NCI-H1105 (cell line): ENCODE measurements around the gene ZBTB49.
"Not testable (repeated sequence)": the region's sequence is repeated elsewhere in the genome, so short reads cannot be mapped to it uniquely, and the experiment has no call there.

Experiments
- DNase-seq: peaks from one replicate; lab custom pipeline; 2025; lab: John Stamatoyannopoulos, UW

The ZBTB49 gene

GRCh38 chr4:4326166-4326565 lies 36.1 kb downstream of the ZBTB49 start:
- no peak for DNase-seq

GRCh38 chr4:4327652-4328121 lies 37.6 kb downstream of the ZBTB49 start:
- no peak for DNase-seq

GRCh38 chr4:4328206-4328605 lies 38.2 kb downstream of the ZBTB49 start:
- DNase-seq, result no peak

GRCh38 chr4:4328840-4329239 lies 38.8 kb downstream of the ZBTB49 start:
- DNase-seq, result no peak

GRCh38 chr4:4329496-4329895 lies 39.4 kb downstream of the ZBTB49 start:
- DNase-seq, result no peak

GRCh38 chr4:4330794-4331193 lies 40.7 kb downstream of the ZBTB49 start:
- DNase-seq, result no peak

GRCh38 chr4:4332529-4332928 lies 42.5 kb downstream of the ZBTB49 start:
- no peak for DNase-seq

- DNase-seq, result no peak
Measured at GRCh38 chr4:4333265-4333706, 43.2 kb downstream of the ZBTB49 start.

- DNase-seq, result peak; percentile 20
Measured at GRCh38 chr4:4334798-4335520, 44.9 kb downstream of the ZBTB49 start.

- DNase-seq, result no peak
Measured at GRCh38 chr4:4338210-4339001, 48.4 kb downstream of the ZBTB49 start.

GRCh38 chr4:4339504-4340085 lies 49.5 kb downstream of the ZBTB49 start:
- no peak for DNase-seq

GRCh38 chr4:4341861-4342650 lies 52.0 kb downstream of the ZBTB49 start:
- DNase-seq, result no peak

GRCh38 chr4:4343038-4343437 lies 53.0 kb downstream of the ZBTB49 start:
- no peak for DNase-seq

- DNase-seq, result no peak
Measured at GRCh38 chr4:4344915-4345527, 55.0 kb downstream of the ZBTB49 start.

GRCh38 chr4:4347585-4347984 lies 57.5 kb downstream of the ZBTB49 start:
- DNase-seq, result no peak

GRCh38 chr4:4348585-4348984 lies 58.5 kb downstream of the ZBTB49 start:
- DNase-seq, result not testable (repeated sequence)

GRCh38 chr4:4349867-4350266 lies 59.8 kb downstream of the ZBTB49 start:
- DNase-seq, result no peak

- no peak for DNase-seq
Measured at GRCh38 chr4:4350909-4351308, 60.9 kb downstream of the ZBTB49 start.

GRCh38 chr4:4355302-4355701 lies 65.3 kb downstream of the ZBTB49 start:
- DNase-seq, result no peak

- no peak for DNase-seq
Measured at GRCh38 chr4:4356106-4357041, 66.3 kb downstream of the ZBTB49 start.
